Neuronal stem cell (in vitro differentiated cells): ENCODE data around the gene IBA57.

Experiments
- DNase-seq: peaks from one replicate; pipeline ENCODE4 v3.0.0-alpha.2; 2013; ENCODE audit warnings: low spot score
- H2AFZ ChIP-seq: one replicate; pipeline ENCODE4 v1.6.1; 2013; ENCODE audit warnings: mild to moderate bottlenecking, low read length, inconsistent platforms
- H2AK5ac ChIP-seq: 2 replicates; pipeline ENCODE4 v1.6.1; 2013; ENCODE audit warnings: low read depth, mild to moderate bottlenecking, inconsistent platforms, low read length, moderate library complexity, mixed read lengths
- H2BK120ac ChIP-seq: 2 replicates; pipeline ENCODE4 v1.6.1; 2013; ENCODE audit warnings: low read depth, mild to moderate bottlenecking, inconsistent platforms, low read length, moderate library complexity, mixed read lengths
- H2BK12ac ChIP-seq: one replicate; pipeline ENCODE4 v1.6.1; 2013; ENCODE audit warnings: low read length, inconsistent platforms
- H2BK15ac ChIP-seq: 2 replicates; pipeline ENCODE4 v1.6.1; 2013; ENCODE audit warnings: mild to moderate bottlenecking, low read length, inconsistent platforms, mixed read lengths
- H2BK5ac ChIP-seq: one replicate; pipeline ENCODE4 v1.6.1; 2013; ENCODE audit warnings: inconsistent platforms, mild to moderate bottlenecking, low read length, moderate library complexity
- H3K14ac ChIP-seq: one replicate; pipeline ENCODE4 v1.6.1; 2013; ENCODE audit warnings: low read length, inconsistent platforms
- H3K18ac ChIP-seq: 2 replicates; pipeline ENCODE4 v1.6.1; 2013; ENCODE audit warnings: low read length, inconsistent platforms
- H3K23ac ChIP-seq: 2 replicates; pipeline ENCODE4 v1.6.1; 2013; ENCODE audit warnings: low read depth, mild to moderate bottlenecking, mixed read lengths, low read length, inconsistent platforms; ENCODE audit not compliant: poor library complexity
- H3K27ac ChIP-seq: replicated peaks from 3 replicates; pipeline ENCODE4 v1.5.1; 2013; ENCODE audit warnings: low read length, inconsistent platforms
- H3K27me3 ChIP-seq, 3 experiments: 2 replicates each; pipeline ENCODE4 v1.6.1; 2013; ENCODE audit warnings: low read length in 3 of 3, mild to moderate bottlenecking in 2 of 3, inconsistent platforms in 1 of 3, low read depth in 1 of 3, mixed read lengths in 1 of 3, moderate library complexity in 1 of 3; ENCODE audit not compliant: control insufficient read depth in 3 of 3, insufficient read depth in 3 of 3
- H3K36me3 ChIP-seq, 2 donors: replicated peaks in 1 of 2; 2 replicates each; pipeline ENCODE4 v1.6.1; 2013; ENCODE audit warnings: low read length in 2 of 2; ENCODE audit not compliant: control insufficient read depth in 2 of 2, insufficient read depth in 2 of 2
- H3K4ac ChIP-seq: 2 replicates; pipeline ENCODE4 v1.6.1; 2013; ENCODE audit warnings: inconsistent platforms, mild to moderate bottlenecking, low read length, moderate library complexity
- H3K4me1 ChIP-seq, 2 donors: 1 replicate in 1 of 2; 2 replicates in 1 of 2; pipeline ENCODE4 v1.6.1; 2013; ENCODE audit warnings: low read length in 2 of 2, low read depth in 1 of 2; ENCODE audit not compliant: control insufficient read depth in 2 of 2, insufficient read depth in 1 of 2
- H3K4me2 ChIP-seq: one replicate; pipeline ENCODE4 v1.6.1; 2013; ENCODE audit warnings: mild to moderate bottlenecking, low read length, inconsistent platforms; ENCODE audit not compliant: insufficient read depth, poor library complexity, severe bottlenecking
- H3K4me3 ChIP-seq, 2 donors: 2 replicates each; pipeline ENCODE4 v1.5.1; 2013; ENCODE audit warnings: low read length in 2 of 2, mild to moderate bottlenecking in 2 of 2, inconsistent platforms in 1 of 2, moderate library complexity in 1 of 2
- H3K79me1 ChIP-seq: one replicate; pipeline ENCODE4 v1.6.1; 2013; ENCODE audit warnings: low read depth, mild to moderate bottlenecking, inconsistent platforms, low read length, moderate library complexity
- H3K9ac ChIP-seq: one replicate; pipeline ENCODE4 v1.6.1; 2013; ENCODE audit warnings: mild to moderate bottlenecking, low read depth, low read length, inconsistent platforms; ENCODE audit not compliant: poor library complexity
- H3K9me3 ChIP-seq, 2 donors: replicated peaks in 1 of 2; 2 replicates each; pipeline versions ENCODE3 to v1.6.1; 2013; ENCODE audit warnings: low read length in 2 of 2, mild to moderate bottlenecking in 2 of 2, inconsistent platforms in 1 of 2, low read depth in 1 of 2, mixed read lengths in 1 of 2, moderate library complexity in 1 of 2; ENCODE audit not compliant: control insufficient read depth in 2 of 2, insufficient read depth in 1 of 2
- H4K8ac ChIP-seq: one replicate; pipeline ENCODE4 v1.6.1; 2013; ENCODE audit warnings: low read depth, mild to moderate bottlenecking, inconsistent platforms, low read length, moderate library complexity
- H4K91ac ChIP-seq: one replicate; pipeline ENCODE4 v1.6.1; 2013; ENCODE audit warnings: low read length, low read depth, mild to moderate bottlenecking, inconsistent platforms; ENCODE audit not compliant: poor library complexity
- WGBS, 2 donors: extraction: QIAGEN DNeasy Blood & Tissue Kit; methylation state at CpG; one replicate each; pipeline ENCODE4 v1.1.7; 2013; ENCODE audit warnings: missing lambda C conversion rate in 2 of 2, mixed read lengths in 1 of 2; ENCODE audit not compliant: insufficient read length in 2 of 2, insufficient replicate concordance in 1 of 2; ENCODE audit errors: extremely low coverage in 2 of 2; 5-methylcytosine and 5-hydroxymethylcytosine counted together

IBA57 gene

DNA sequence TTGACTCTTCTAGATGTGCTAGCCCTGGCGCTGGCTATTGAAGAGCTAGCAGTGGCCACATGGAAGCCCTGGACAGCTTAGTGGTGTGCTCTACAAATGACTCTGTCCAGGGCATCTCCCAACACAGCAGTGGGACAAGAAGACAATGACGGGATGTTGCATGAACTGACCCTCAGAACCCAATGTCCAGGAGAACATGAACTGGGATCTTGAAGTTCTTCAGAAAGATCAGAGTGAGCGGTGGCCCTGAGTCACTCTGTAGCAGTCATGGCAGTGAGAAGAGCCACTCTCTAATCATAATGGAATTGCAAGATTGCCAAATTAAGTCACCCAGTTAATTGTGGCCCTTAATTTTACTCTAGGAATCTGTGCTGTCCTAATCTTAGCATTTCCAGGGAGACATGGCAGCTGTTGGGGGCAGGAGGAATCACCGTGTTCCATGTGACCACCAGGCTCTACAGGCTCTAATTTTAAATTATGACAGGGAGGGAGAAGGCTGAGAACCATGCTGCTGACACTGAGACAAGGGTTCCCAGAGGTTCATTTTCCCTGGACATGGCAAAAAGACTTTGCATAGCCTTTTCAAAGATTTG lies 32.0 kb downstream of the IBA57 start:
- Histone ChIP-seq H4K91ac (no peak overlapping the region), H3K4me3 (no peak overlapping the region), H3K27me3 (no peaks in the 10 kb centered on the region), H2BK12ac (no peak overlapping the region), H2BK120ac (no peak overlapping the region), H3K9ac (no peak overlapping the region), H3K79me1 (peaks cover 1% of the 10 kb centered on the region), H3K9me3 (peaks cover 2 to 29% of the 10 kb centered on the region in 2 donors), H2BK5ac (no peak overlapping the region), H3K18ac (no peak overlapping the region), H2AFZ (no peak overlapping the region), H2AK5ac (no peak overlapping the region), H3K23ac (no peak overlapping the region), H3K36me3 (no peaks in the 10 kb centered on the region), H3K4me1 (peaks cover 0 to 9% of the 10 kb centered on the region in 2 donors), H3K14ac (no peak overlapping the region), H3K27ac (no peak overlapping the region), H2BK15ac (no peak overlapping the region), H4K8ac (no peak overlapping the region), H3K4ac (no peak overlapping the region), H3K4me2 (no peak overlapping the region)
- no peak for DNase-seq
- WGBS, 2 donors = no CpG with 5 or more reads among the region's 4 CpGs

DNA sequence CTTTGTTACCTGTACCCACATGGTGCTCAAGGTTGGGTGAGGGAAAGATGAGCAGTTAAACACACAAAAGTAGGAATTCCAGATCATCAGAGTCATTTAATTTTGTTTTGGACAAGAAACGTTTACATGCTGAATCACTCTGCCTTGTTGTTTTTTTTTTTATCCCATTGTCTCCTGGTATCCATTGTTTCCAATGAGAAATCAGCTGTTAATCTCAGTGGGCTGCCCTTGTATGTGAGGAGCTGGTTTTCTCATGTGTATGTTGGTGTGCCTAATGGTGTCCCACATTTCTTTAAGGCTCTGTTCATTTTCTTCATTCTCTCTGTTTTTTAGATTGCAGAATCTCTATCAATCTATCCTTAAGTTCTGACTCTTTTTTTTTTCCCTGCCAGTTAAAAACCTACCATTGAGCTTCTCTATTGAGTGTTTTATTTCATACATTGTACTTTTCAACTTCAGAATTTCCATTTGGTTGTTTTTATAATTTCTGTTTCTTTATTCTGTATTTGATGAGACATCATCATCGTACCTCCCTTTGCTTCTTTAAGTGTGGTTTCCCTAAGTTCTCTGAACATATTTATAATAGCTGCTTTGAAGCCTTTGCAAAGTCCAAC lies 33.5 kb downstream of the IBA57 start:
- Histone ChIP-seq H2BK12ac (no peak overlapping the region), H3K9ac (no peak overlapping the region), H3K23ac (no peak overlapping the region), H2AK5ac (no peak overlapping the region), H3K18ac (no peak overlapping the region), H3K27ac (no peak overlapping the region), H4K91ac (no peak overlapping the region), H2BK120ac (no peak overlapping the region), H3K4me2 (no peak overlapping the region), H2AFZ (no peak overlapping the region), H3K9me3 (peaks cover 2 to 29% of the 10 kb centered on the region in 2 donors), H3K27me3 (no peaks in the 10 kb centered on the region), H3K4ac (no peak overlapping the region), H3K36me3 (no peaks in the 10 kb centered on the region), H4K8ac (no peak overlapping the region), H3K4me3 (no peak overlapping the region), H3K14ac (no peak overlapping the region), H2BK5ac (no peak overlapping the region), H3K4me1 (peaks cover 0 to 7% of the 10 kb centered on the region in 2 donors), H2BK15ac (no peak overlapping the region), H3K79me1 (peaks cover 1% of the 10 kb centered on the region)
- no CpG with 5 or more reads among the region's 2 CpGs for WGBS, 2 donors
- DNase-seq = no peak

DNA sequence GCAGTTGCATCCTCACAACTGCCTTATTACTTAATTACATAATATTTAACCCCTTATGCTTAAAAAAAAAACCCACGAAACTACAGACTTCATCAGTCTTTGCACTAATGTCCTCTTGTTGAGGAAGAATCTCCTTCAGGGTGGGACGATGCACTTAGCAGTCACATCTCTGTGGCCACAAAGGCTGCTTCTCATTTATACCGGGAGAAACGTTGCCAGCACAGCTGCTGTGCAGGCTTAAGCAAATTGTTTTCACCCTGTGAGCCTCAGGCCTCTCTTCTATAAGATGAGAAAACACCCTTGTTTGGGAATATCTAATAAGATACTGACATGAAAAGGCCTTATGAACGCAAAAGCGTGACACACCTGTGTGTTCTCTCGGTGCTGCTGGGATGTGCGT lies 39.4 kb downstream of the IBA57 start:
- Histone ChIP-seq H3K79me1 (peaks cover 7% of the 10 kb centered on the region), H3K36me3 (no peaks in the 10 kb centered on the region), H2BK12ac (no peak overlapping the region), H2BK15ac (no peak overlapping the region), H3K27ac (no peak overlapping the region), H3K14ac (no peak overlapping the region), H3K23ac (no peak overlapping the region), H3K27me3 (no peaks in the 10 kb centered on the region), H3K4me1 (peaks cover 22 to 28% of the 10 kb centered on the region in 2 donors), H3K9me3 (peaks cover 1 to 2% of the 10 kb centered on the region in 2 donors), H2AFZ (peak overlapping the region; percentile 80), H2AK5ac (no peak overlapping the region), H3K4me3 (no peak overlapping the region), H4K8ac (no peak overlapping the region), H2BK120ac (no peak overlapping the region), H2BK5ac (no peak overlapping the region), H4K91ac (no peak overlapping the region), H3K4ac (no peak overlapping the region), H3K18ac (no peak overlapping the region), H3K4me2 (no peak overlapping the region), H3K9ac (no peak overlapping the region)
- 100% methylated on average over 1 of the region's 8 CpGs; no CpG with 5 or more reads in 1 of the 2 donors for WGBS, 2 donors
- no peak for DNase-seq

DNA sequence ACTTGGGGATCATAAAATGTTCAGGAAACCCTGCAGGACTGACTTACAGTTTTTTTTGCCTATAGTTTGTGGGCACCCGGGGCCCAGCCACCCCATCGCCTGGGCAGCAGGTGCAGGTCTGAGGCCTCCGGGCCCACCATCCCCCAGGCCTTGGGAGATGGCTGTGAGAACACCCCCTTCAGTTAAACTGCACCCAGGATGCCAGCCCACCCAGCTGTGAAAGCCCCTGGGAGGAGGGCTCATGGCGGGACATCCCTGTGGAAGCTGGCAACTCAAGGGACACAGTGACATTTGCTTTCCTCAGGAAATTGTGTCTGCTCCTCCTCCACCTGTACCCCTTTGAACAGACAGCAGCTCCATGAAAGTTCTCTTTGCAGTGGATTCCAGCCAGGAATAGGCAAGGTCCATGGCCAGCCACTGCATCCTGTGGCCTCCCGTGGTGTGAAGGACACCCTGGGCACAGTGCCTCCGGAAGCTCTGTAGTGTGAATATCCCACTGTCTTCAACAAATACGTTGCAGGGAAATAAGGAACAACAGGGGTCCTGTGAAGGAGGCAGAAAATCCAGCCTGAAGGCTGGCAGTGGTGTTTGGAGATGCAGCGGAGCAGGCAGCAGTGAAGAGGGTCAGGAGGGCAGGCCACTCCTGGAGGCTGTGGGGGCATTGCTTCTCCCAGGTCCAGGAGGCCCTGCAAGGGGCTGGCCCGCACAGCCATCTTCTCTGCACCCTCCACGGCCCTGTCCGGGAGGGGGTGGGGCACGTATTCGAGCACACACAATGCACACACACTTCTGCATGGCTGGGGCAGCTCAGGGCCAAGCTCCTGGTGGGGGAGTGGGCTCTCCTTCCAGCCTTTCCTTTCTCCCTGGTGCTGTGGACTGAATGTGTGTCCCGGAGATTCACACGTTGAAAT lies 40.2 kb downstream of the IBA57 start:
- no peak for DNase-seq
- peaks cover 24 to 28% of the 10 kb centered on the region in 2 donors for H3K4me1 ChIP-seq

More for the DNA sequence above, 40.2 kb downstream of the IBA57 start:
- no peak overlapping the region for H3K4me2 ChIP-seq
- WGBS, 2 donors = no CpG with 5 or more reads among the region's 15 CpGs
- H2BK5ac ChIP-seq = no peak overlapping the region
- H2AK5ac ChIP-seq = no peak overlapping the region
- H3K27me3 ChIP-seq = no peaks in the 10 kb centered on the region
- no peak overlapping the region for H2BK12ac ChIP-seq
- H2AFZ ChIP-seq = peak overlapping the region; percentile 80
- H3K4ac ChIP-seq = peak overlapping the region; percentile 59
- H3K27ac ChIP-seq = no peak overlapping the region
- H3K23ac ChIP-seq = no peak overlapping the region
- H3K4me3 ChIP-seq = no peak overlapping the region
- H2BK15ac ChIP-seq = no peak overlapping the region
- H2BK120ac ChIP-seq = no peak overlapping the region
- peak overlapping the region; percentile 39 for H3K18ac ChIP-seq
- peak overlapping the region; percentile 68 for H4K8ac ChIP-seq
- no peak overlapping the region for H4K91ac ChIP-seq
- no peak overlapping the region for H3K14ac ChIP-seq
- H3K36me3 ChIP-seq = no peaks in the 10 kb centered on the region
- H3K9me3 ChIP-seq = no peaks in the 10 kb centered on the region
- peaks cover 7% of the 10 kb centered on the region for H3K79me1 ChIP-seq
- H3K9ac ChIP-seq = no peak overlapping the region
